CD4-positive, alpha-beta memory T cell (primary cell): ENCODE measurements around the gene SPTB. TPM values are rescaled to one million over a fixed set of nuclear protein-coding genes. Genes with fewer than 3 reads are reported as not detected.

Source experiments
- CTCF ChIA-PET: fragments of 350-600 bp; sonication (Branson Sonifier 250); formaldehyde crosslinking; loops from one replicate; lab custom pipeline; 2021; ENCODE audit warnings: inconsistent platforms; ENCODE audit not compliant: partially characterized antibody; lab: Charles Lee
- POLR2A ChIA-PET: fragments of 350-600 bp; sonication (Branson Sonifier 250); formaldehyde crosslinking; loops from one replicate; lab custom pipeline; 2021; ENCODE audit not compliant: partially characterized antibody; lab: Charles Lee
- DNase-seq, 5 donors: peaks; one replicate each; pipeline versions ENCODE4 v3.0.0 to v3.0.0-alpha.2; 2020 to 2022; ENCODE audit warnings: mixed read lengths in 1 of 5
- H3K27ac ChIP-seq: one replicate; pipeline ENCODE4 v1.7.0; 2013; ENCODE audit warnings: low read depth, low read length
- H3K27me3 ChIP-seq: 2 replicates; pipeline ENCODE4 v1.7.0; 2013; ENCODE audit warnings: mild to moderate bottlenecking, low read length, moderate library complexity; ENCODE audit not compliant: insufficient read depth
- H3K36me3 ChIP-seq: 2 replicates; pipeline ENCODE4 v1.7.0; 2013; ENCODE audit warnings: mild to moderate bottlenecking, low read length, moderate library complexity; ENCODE audit not compliant: insufficient read depth
- H3K4me1 ChIP-seq: 2 replicates; pipeline ENCODE4 v1.7.0; 2013; ENCODE audit warnings: mild to moderate bottlenecking, low read length, moderate library complexity; ENCODE audit not compliant: insufficient read depth
- H3K4me3 ChIP-seq, 2 donors: one replicate each; pipeline ENCODE4 v1.7.0; 2013; ENCODE audit warnings: low read length in 2 of 2, mild to moderate bottlenecking in 1 of 2
- H3K9me3 ChIP-seq, 2 donors: one replicate each; pipeline ENCODE4 v1.7.0; 2013; ENCODE audit warnings: low read length in 2 of 2, control low read depth in 1 of 2; ENCODE audit not compliant: control insufficient read depth in 1 of 2
- H3K27ac Mint-ChIP-seq, 7 donors: one replicate each; pipeline ENCODE4 v1.8.0; 2020 to 2021; ENCODE audit warnings: mixed read lengths in 7 of 7, mild to moderate bottlenecking in 6 of 7, inconsistent platforms in 3 of 7, moderate library complexity in 3 of 7
- H3K27me3 Mint-ChIP-seq, 2 donors: one replicate each; pipeline ENCODE4 v1.8.0; 2020 to 2021; ENCODE audit warnings: mixed read lengths in 2 of 2
- H3K36me3 Mint-ChIP-seq, 2 donors: one replicate each; pipeline ENCODE4 v1.8.0; 2020 to 2021; ENCODE audit warnings: mixed read lengths in 2 of 2, inconsistent platforms in 1 of 2, mild to moderate bottlenecking in 1 of 2
- H3K4me1 Mint-ChIP-seq, 4 donors: one replicate each; pipeline ENCODE4 v1.8.0; 2020 to 2021; ENCODE audit warnings: mixed read lengths in 4 of 4, mild to moderate bottlenecking in 1 of 4
- H3K4me3 Mint-ChIP-seq, 8 donors: one replicate each; pipeline ENCODE4 v1.8.0; 2020 to 2021; ENCODE audit warnings: mixed read lengths in 8 of 8, mild to moderate bottlenecking in 7 of 8, moderate library complexity in 6 of 8, inconsistent platforms in 3 of 8
- H3K9me3 Mint-ChIP-seq, 8 donors: one replicate each; pipeline ENCODE4 v1.8.0; 2020 to 2021; ENCODE audit warnings: mixed read lengths in 8 of 8, mild to moderate bottlenecking in 5 of 8, inconsistent platforms in 3 of 8, moderate library complexity in 1 of 8
- intact Hi-C: fragments of 100-400 bp; cut with micrococcal nuclease; formaldehyde crosslinking; loops from one replicate; pipeline ENCODE4 v1.15.1; 2023
- polyA plus RNA-seq, 2 donors: library from polyadenylated mRNA; unstranded; fragments of 300-500 nt; fragmentation: Illumina TruSeq; gene quantifications; one replicate each; pipeline ENCODE4 v1.2.3, GENCODE V29; 2021
- total RNA-seq, 2 experiments: library from RNA; stranded (reverse); gene quantifications; one replicate each; pipeline ENCODE4 v1.2.3, GENCODE V29; 2021

SPTB gene
- total and polyA plus RNA-seq, 4 experiments from 2014 or later: 0.03 to 0.37 (median 0.09) TPM; not detected in 1

GRCh38 chr14:64825509-64825908, 54.2 kb downstream of the SPTB start:
- intact Hi-C loops: no loop called here
- Histone ChIP-seq H3K4me3 (no peak overlapping the region), H3K9me3 (no peaks in the 10 kb centered on the region), H3K36me3 (no peaks in the 10 kb centered on the region), H3K27ac (no peak overlapping the region), H3K27me3 (no peaks in the 10 kb centered on the region), H3K4me1 (peaks cover 8% of the 10 kb centered on the region)
- Mint-ChIP-seq H3K27me3 (peaks cover 5 to 6% of the 10 kb centered on the region in 2 donors), H3K27ac (no peak overlapping the region), H3K9me3 (no peaks in the 10 kb centered on the region), H3K36me3 (no peaks in the 10 kb centered on the region), H3K4me3 (no peak overlapping the region), H3K4me1 (peaks cover 2 to 6% (median 5%) of the 10 kb centered on the region in 4 donors)
- CTCF ChIA-PET: interaction anchor here (0.6 to 6.1 kb wide), 2 partner anchors 67 to 447 kb away, joined by 7 to 25 read pairs; no protein-coding TSS in a partner anchor
- no peak for DNase-seq
- POLR2A ChIA-PET: no interaction called here

- peaks cover 5 to 10% of the 10 kb centered on the region in 2 donors for H3K27me3 Mint-ChIP-seq
- H3K4me1 Mint-ChIP-seq: peaks cover 2 to 6% (median 5%) of the 10 kb centered on the region in 4 donors
- Histone ChIP-seq H3K4me1 (peaks cover 8% of the 10 kb centered on the region), H3K9me3 (no peaks in the 10 kb centered on the region), H3K27ac (no peak overlapping the region), H3K4me3 (no peak overlapping the region), H3K27me3 (no peaks in the 10 kb centered on the region), H3K36me3 (no peaks in the 10 kb centered on the region)
- intact Hi-C loops: no loop called here
- H3K4me3 Mint-ChIP-seq: no peak overlapping the region
- H3K36me3 Mint-ChIP-seq: no peaks in the 10 kb centered on the region
- ChIA-PET CTCF (interaction anchor here (0.6 to 5.9 kb wide), 4 partner anchors 66 to 447 kb away, joined by 7 to 149 read pairs (median 23); partner anchors contain the start of gene FNTB), POLR2A (no interaction called here)
- peak overlapping the region in 1 of 7 donors; percentile 42 for H3K27ac Mint-ChIP-seq
- no peaks in the 10 kb centered on the region for H3K9me3 Mint-ChIP-seq
- DNase-seq: no peak
Observed at GRCh38 chr14:64825006-64825405, 54.7 kb downstream of the SPTB start.

GRCh38 chr14:64824471-64824870, 55.2 kb downstream of the SPTB start:
- Histone ChIP-seq H3K4me1 (peaks cover 8% of the 10 kb centered on the region), H3K27me3 (no peaks in the 10 kb centered on the region), H3K4me3 (no peak overlapping the region), H3K9me3 (no peaks in the 10 kb centered on the region), H3K27ac (no peak overlapping the region), H3K36me3 (no peaks in the 10 kb centered on the region)
- Mint-ChIP-seq H3K4me1 (peaks cover 2 to 6% (median 5%) of the 10 kb centered on the region in 4 donors), H3K9me3 (no peaks in the 10 kb centered on the region), H3K27ac (no peak overlapping the region), H3K36me3 (no peaks in the 10 kb centered on the region), H3K27me3 (peaks cover 3 to 13% of the 10 kb centered on the region in 2 donors), H3K4me3 (no peak overlapping the region)
- intact Hi-C loops: loop anchor here (5.0 kb wide), 1 partner anchor 68 kb away; no protein-coding TSS in a partner anchor
- no peak for DNase-seq
- ChIA-PET POLR2A (no interaction called here), CTCF (interaction anchor here (0.8 to 5.9 kb wide), 25 partner anchors 8 to 197 kb away, joined by 3 to 149 read pairs (median 7); partner anchors contain the start of gene FNTB)

- H3K9me3 Mint-ChIP-seq: no peaks in the 10 kb centered on the region
- Histone ChIP-seq H3K4me3 (no peak overlapping the region), H3K36me3 (no peaks in the 10 kb centered on the region), H3K9me3 (no peaks in the 10 kb centered on the region), H3K27ac (no peak overlapping the region), H3K4me1 (peaks cover 8% of the 10 kb centered on the region), H3K27me3 (no peaks in the 10 kb centered on the region)
- peaks cover 3 to 19% of the 10 kb centered on the region in 2 donors for H3K27me3 Mint-ChIP-seq
- H3K27ac Mint-ChIP-seq: peak overlapping the region in 2 of 7 donors; percentile 36 to 53
- H3K4me1 Mint-ChIP-seq: peaks cover 2 to 6% (median 5%) of the 10 kb centered on the region in 4 donors
- H3K36me3 Mint-ChIP-seq: no peaks in the 10 kb centered on the region
- peak overlapping the region in 4 of 8 donors; percentile 35 to 46 (median 42) for H3K4me3 Mint-ChIP-seq
- CTCF ChIA-PET: interaction anchor here (0.6 to 5.9 kb wide), 48 partner anchors 9 to 864 kb away, joined by 3 to 149 read pairs (median 4); partner anchors contain the start of gene FNTB
- intact Hi-C loops: loop anchor here (1.0 to 5.0 kb wide), 3 partner anchors 69 to 160 kb away; no protein-coding TSS in a partner anchor
- peak; percentile 51 to 58 (median 55) for DNase-seq
- POLR2A ChIA-PET: interaction anchor here (0.9 to 1.7 kb wide), 3 partner anchors 68 to 163 kb away, joined by 3 to 8 read pairs (median 5); partner anchors contain the start of gene FNTB
Observed at GRCh38 chr14:64823305-64823861, 56.3 kb downstream of the SPTB start.

- intact Hi-C loops: loop anchor here (5.0 kb wide), 1 partner anchor 71 kb away; no protein-coding TSS in a partner anchor
- H3K4me1 Mint-ChIP-seq: peaks cover 2 to 6% (median 5%) of the 10 kb centered on the region in 4 donors
- no peak overlapping the region for H3K4me3 Mint-ChIP-seq
Observed at GRCh38 chr14:64821651-64822050, 58.1 kb downstream of the SPTB start.

GRCh38 chr14:64818151-64818550, 61.6 kb downstream of the SPTB start:
- Mint-ChIP-seq H3K27me3 (peaks cover 8 to 27% of the 10 kb centered on the region in 2 donors), H3K36me3 (no peaks in the 10 kb centered on the region), H3K4me3 (no peak overlapping the region), H3K27ac (no peak overlapping the region), H3K4me1 (peaks cover 1 to 2% (median 2%) of the 10 kb centered on the region in 4 donors), H3K9me3 (no peaks in the 10 kb centered on the region)
- intact Hi-C loops: no loop called here
- Histone ChIP-seq H3K4me3 (no peak overlapping the region), H3K27ac (no peak overlapping the region), H3K27me3 (no peaks in the 10 kb centered on the region), H3K36me3 (no peaks in the 10 kb centered on the region), H3K9me3 (no peaks in the 10 kb centered on the region), H3K4me1 (peaks cover 3% of the 10 kb centered on the region)
- CTCF ChIA-PET: no interaction called here
- no peak for DNase-seq
- POLR2A ChIA-PET: no interaction called here

More at GRCh38 chr14:64821651-64822050, 58.1 kb downstream of the SPTB start:
- Histone ChIP-seq H3K27me3 (no peaks in the 10 kb centered on the region), H3K4me3 (no peak overlapping the region), H3K36me3 (no peaks in the 10 kb centered on the region), H3K9me3 (no peaks in the 10 kb centered on the region), H3K27ac (no peak overlapping the region), H3K4me1 (peaks cover 8% of the 10 kb centered on the region)
- H3K27ac Mint-ChIP-seq: peak overlapping the region in 1 of 7 donors; percentile 43
- POLR2A ChIA-PET: no interaction called here
- CTCF ChIA-PET: interaction anchor here (5.9 kb wide), 1 partner anchor 69 kb away, joined by 149 read pairs; no protein-coding TSS in a partner anchor
- no peak for DNase-seq
- no peaks in the 10 kb centered on the region for H3K36me3 Mint-ChIP-seq
- no peaks in the 10 kb centered on the region for H3K9me3 Mint-ChIP-seq
- peaks cover 6 to 18% of the 10 kb centered on the region in 2 donors for H3K27me3 Mint-ChIP-seq

- no peaks in the 10 kb centered on the region for H3K36me3 Mint-ChIP-seq
- DNase-seq: no peak
- peaks cover 0 to under 1% (median under 1%) of the 10 kb centered on the region in 4 donors for H3K4me1 Mint-ChIP-seq
- Histone ChIP-seq H3K4me1 (no peaks in the 10 kb centered on the region), H3K27me3 (no peaks in the 10 kb centered on the region), H3K9me3 (no peaks in the 10 kb centered on the region), H3K27ac (no peak overlapping the region), H3K36me3 (no peaks in the 10 kb centered on the region), H3K4me3 (no peak overlapping the region)
- intact Hi-C loops: no loop called here
- H3K27ac Mint-ChIP-seq: no peak overlapping the region
- no peak overlapping the region for H3K4me3 Mint-ChIP-seq
- ChIA-PET CTCF (interaction anchor here (1.3 kb wide), 1 partner anchor 74 kb away, joined by 4 read pairs; no protein-coding TSS in a partner anchor), POLR2A (no interaction called here)
- no peaks in the 10 kb centered on the region for H3K9me3 Mint-ChIP-seq
- H3K27me3 Mint-ChIP-seq: peaks cover 8 to 26% of the 10 kb centered on the region in 2 donors
Observed at GRCh38 chr14:64817631-64818030, 62.1 kb downstream of the SPTB start.
